Transverse colon (tissue), 4 donors: Measurements from ENCODE around the gene RNU1-3. TPM values are rescaled to one million over a fixed set of nuclear protein-coding genes. Genes with fewer than 3 reads are reported as not detected.
"Not testable (repeated sequence)": the region's sequence is repeated elsewhere in the genome, so short reads cannot be mapped to it uniquely, and the experiment has no call there.

Experiments
- DNase-seq: peaks from one replicate; pipeline ENCODE4 v3.0.0-alpha.2; 2019
- H3K27ac ChIP-seq, 4 donors: fragments of 200-600 bp; sonication (generic); 2 replicates each; pipeline ENCODE4 v1.5.1; 2016 to 2018; ENCODE audit warnings: inconsistent platforms in 4 of 4
- H3K27me3 ChIP-seq: fragments of 200-600 bp; sonication (generic); 2 replicates; pipeline ENCODE4 v1.5.1; 2017; ENCODE audit warnings: inconsistent platforms
- H3K36me3 ChIP-seq, 4 donors: fragments of 200-600 bp; sonication (generic); 2 replicates each; pipeline ENCODE4 v1.5.1; 2017 to 2019; ENCODE audit warnings: inconsistent platforms in 4 of 4
- H3K4me1 ChIP-seq, 4 donors: fragments of 200-600 bp; sonication (generic); 2 replicates each; pipeline ENCODE4 v1.5.1; 2017 to 2020; ENCODE audit warnings: inconsistent platforms in 4 of 4
- H3K4me3 ChIP-seq, 4 donors: fragments of 200-600 bp; sonication (generic); 1 replicate in 1 of 4; 2 replicates in 3 of 4; pipeline versions ENCODE4 v1.5.1 to v1.6.1; 2017 to 2019; ENCODE audit warnings: inconsistent platforms in 4 of 4
- H3K9me3 ChIP-seq, 2 donors: fragments of 200-600 bp; sonication (generic); 2 replicates each; pipeline ENCODE4 v1.5.1; 2017 to 2019; ENCODE audit warnings: inconsistent platforms in 2 of 2
- CTCF ChIP-seq, 5 experiments: fragments of 200-600 bp in 3 of 5; fragments of 450-650 bp in 2 of 5; sonication (generic) in 3 of 5; IDR thresholded peaks; 1 replicate in 2 of 5; 2 replicates in 3 of 5; pipeline ENCODE4 v1.5.1; 2016 to 2017; ENCODE audit warnings: antibody characterized with exemption in 5 of 5, inconsistent platforms in 3 of 5, mild to moderate bottlenecking in 2 of 5, moderate library complexity in 1 of 5
- EP300 ChIP-seq: sonication (generic); formaldehyde crosslinking; IDR thresholded peaks from one replicate; pipeline ENCODE4 v1.6.1; 2017; ENCODE audit warnings: antibody characterized with exemption, low read depth
- POLR2A ChIP-seq: fragments of 450-650 bp; IDR thresholded peaks from one replicate; pipeline ENCODE4 v1.6.1; 2016; ENCODE audit warnings: antibody characterized with exemption, mild to moderate bottlenecking, moderate library complexity
- POLR2AphosphoS5 ChIP-seq, 3 donors: sonication (generic); formaldehyde crosslinking; IDR thresholded peaks; one replicate each; pipeline ENCODE4 v1.6.1; 2016; ENCODE audit warnings: antibody characterized with exemption in 3 of 3
- WGBS, 2 donors: methylation state at CpG; one replicate each; pipeline ENCODE4 v1.1.5; 2018; ENCODE audit warnings: low coverage in 1 of 2; 5-methylcytosine and 5-hydroxymethylcytosine counted together
- in situ Hi-C, 4 donors: fragments of 200-750 bp; cut with MboI; loops; one replicate each; pipeline versions ENCODE4 v1.15.0 to v1.15.1; 2017; ENCODE audit warnings: low sequenced_read_pairs in 3 of 4, low pct_ligation_motif_present in 1 of 4, low pct_unique_long_range_greater_than_20kb in 1 of 4
- intact Hi-C: fragments of 100-400 bp; cut with DNase I; formaldehyde crosslinking; loops from one replicate; pipeline ENCODE4 v1.15.1; 2023; ENCODE audit warnings: low total_unique reads
- total RNA-seq, 4 donors: library from RNA; depleted of rRNA; stranded (reverse); fragments of >200 nt; gene quantifications; one replicate each; pipeline ENCODE4 v1.1.0, GENCODE V29; 2016

Gene RNU1-3
- total RNA-seq, 4 donors from 2014 or later: under 0.01 TPM; not detected in 1

- peak; percentile 25 for DNase-seq
- in situ Hi-C loops: no loop called here
Measured at GRCh38 chr1:16677552-16678431, 11.0 kb upstream of the RNU1-3 start.

DNA sequence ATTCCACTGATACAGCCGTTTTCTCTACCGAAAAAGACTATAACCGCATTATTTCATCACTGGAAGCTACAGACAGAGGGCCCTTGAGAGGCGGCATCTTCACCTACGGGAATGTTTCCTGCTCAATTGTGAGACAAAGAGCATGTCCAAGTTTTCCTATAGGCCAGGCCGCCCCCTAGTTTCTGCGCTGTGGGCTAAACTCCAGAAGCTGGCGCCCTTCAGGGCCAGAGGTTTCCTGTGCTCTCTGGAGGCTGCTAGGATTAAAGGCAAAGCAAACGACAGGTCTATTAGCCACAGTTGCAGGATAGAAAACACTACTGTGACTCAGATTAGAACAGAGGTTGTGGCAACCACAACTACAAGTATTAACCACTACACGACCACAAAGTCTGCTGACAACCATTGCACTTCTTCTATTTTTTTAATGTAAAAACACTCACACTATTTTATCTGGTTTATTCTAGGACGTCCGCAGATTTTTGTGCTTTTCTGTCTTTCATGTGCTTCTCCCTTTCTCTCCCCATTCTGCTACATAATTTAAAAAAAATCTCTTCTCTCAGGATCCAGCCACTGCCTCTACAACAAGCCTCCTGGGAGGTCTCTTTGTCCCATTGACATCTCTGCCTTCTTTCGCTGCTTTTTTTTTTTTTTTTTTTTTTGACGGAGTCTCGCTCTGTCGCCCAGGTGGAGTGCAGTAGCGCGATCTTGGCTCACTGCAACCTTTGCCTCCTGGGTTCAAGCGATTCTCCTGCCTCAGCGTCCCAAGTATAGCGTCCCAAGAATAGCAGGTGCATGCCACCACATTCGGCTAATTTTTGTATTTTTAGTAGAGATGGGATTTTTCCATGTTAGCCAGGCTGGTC, 10.1 kb upstream of the RNU1-3 start:
- H3K4me3 ChIP-seq, DNase-seq, H3K27ac ChIP-seq, H3K36me3 ChIP-seq, H3K4me1 ChIP-seq, intact Hi-C loops, H3K27me3 ChIP-seq, in situ Hi-C loops, H3K9me3 ChIP-seq: not testable (repeated sequence)
- 63 to 70% methylated on average over 15 to 22 of the region's 22 CpGs for WGBS, 2 donors

More at GRCh38 chr1:16677552-16678431, 11.0 kb upstream of the RNU1-3 start:
- TF ChIP-seq POLR2A (no peak), POLR2AphosphoS5 (IDR thresholded peaks at IDR 0.05) (no peak), CTCF (IDR thresholded peaks at IDR 0.05) (no peak), EP300 (no peak)
- Histone ChIP-seq H3K27me3 (peaks cover 10% of the 10 kb centered on the region), H3K36me3 (no peaks in the 10 kb centered on the region), H3K9me3 (no peaks in the 10 kb centered on the region), H3K4me1 (no peaks in the 10 kb centered on the region), H3K4me3 (no peak overlapping the region), H3K27ac (no peak overlapping the region)
- intact Hi-C loops: no loop called here
- whole genome bisulfite sequencing, 2 donors: 38 to 71% methylated on average over 9 to 33 of the region's 34 CpGs

DNA sequence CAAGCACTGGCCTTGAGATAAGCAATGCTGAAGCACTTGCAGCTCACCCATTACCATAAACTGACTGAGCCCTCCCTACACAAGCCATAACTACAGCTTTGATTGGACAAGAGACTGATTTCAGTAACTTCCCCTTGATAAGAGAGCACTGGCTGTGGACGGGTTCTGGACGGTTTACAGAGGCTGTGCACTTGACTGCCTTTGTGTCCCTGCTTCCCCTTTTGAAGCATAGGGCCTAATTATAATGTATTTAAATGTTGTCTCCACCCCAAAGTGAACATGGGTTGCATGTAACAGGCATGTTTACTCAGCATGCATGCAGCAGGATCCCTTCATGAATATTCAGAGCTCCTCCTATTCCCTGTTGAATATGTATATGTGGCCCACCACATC, 8.4 kb upstream of the RNU1-3 start:
- H3K4me1 ChIP-seq, DNase-seq, H3K4me3 ChIP-seq, intact Hi-C loops, in situ Hi-C loops, H3K9me3 ChIP-seq, H3K27me3 ChIP-seq, H3K27ac ChIP-seq, H3K36me3 ChIP-seq: not testable (repeated sequence)
- no CpG with 5 or more reads among the region's 2 CpGs for WGBS, 2 donors

DNA sequence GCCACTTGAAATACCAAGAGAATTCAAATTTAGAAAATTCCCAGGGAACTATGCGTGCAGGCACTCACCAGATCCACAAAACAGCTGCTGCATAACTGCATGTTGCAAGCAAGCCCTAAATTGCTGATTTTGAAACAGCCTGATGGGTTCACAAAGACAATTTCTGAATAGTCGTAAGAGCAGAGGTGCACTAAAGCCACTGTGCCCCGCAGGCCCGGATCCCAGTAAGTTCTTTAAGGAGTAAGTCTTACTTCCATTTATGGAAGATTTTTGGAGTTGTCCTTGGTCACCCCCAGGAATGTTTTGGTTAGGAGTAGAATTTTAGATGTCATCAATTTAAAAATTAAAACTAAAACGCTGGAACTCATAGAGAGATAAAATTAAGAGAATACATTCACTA, 7.2 kb upstream of the RNU1-3 start:
- WGBS, 2 donors: 48% methylated on average over 5 of the region's 5 CpGs; no CpG with 5 or more reads in 1 of the 2 donors

DNA sequence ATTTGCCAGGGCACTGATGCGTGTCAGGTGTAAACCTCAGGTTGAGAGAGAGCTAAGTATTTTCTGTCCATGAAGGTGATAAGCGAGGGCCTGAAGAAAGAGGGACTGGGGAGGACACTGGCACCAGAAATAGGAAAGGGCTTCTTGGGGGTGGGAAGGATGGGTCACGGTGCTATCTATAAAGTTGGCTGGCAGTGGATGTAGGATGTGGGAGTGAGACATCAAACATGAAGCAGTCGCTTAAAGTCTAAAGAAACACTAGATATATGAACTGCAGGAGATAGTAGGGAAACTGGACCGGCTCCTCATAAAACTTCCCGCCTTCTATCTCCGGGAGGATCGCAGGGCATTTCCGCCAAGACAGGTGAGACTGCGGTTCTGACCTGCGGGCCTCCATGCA, 912 bp downstream of the RNU1-3 start:
- H3K36me3 ChIP-seq, H3K27me3 ChIP-seq, H3K4me3 ChIP-seq, intact Hi-C loops, DNase-seq, in situ Hi-C loops, H3K27ac ChIP-seq, H3K9me3 ChIP-seq, H3K4me1 ChIP-seq: not testable (repeated sequence)
- WGBS, 2 donors: no CpG with 5 or more reads among the region's 11 CpGs

More for the DNA sequence above, 7.2 kb upstream of the RNU1-3 start:
- intact Hi-C loops, DNase-seq, H3K36me3 ChIP-seq, H3K4me3 ChIP-seq, H3K4me1 ChIP-seq, H3K27me3 ChIP-seq, H3K9me3 ChIP-seq, H3K27ac ChIP-seq, in situ Hi-C loops: not testable (repeated sequence)

- intact Hi-C loops, H3K36me3 ChIP-seq, in situ Hi-C loops, H3K4me1 ChIP-seq, H3K9me3 ChIP-seq, H3K4me3 ChIP-seq, DNase-seq, H3K27ac ChIP-seq, H3K27me3 ChIP-seq: not testable (repeated sequence)
- 92% methylated on average over 22 of the region's 32 CpGs; no CpG with 5 or more reads in 1 of the 2 donors for WGBS, 2 donors
Measured at GRCh38 chr1:16658234-16658633, 8.5 kb downstream of the RNU1-3 start.

DNA sequence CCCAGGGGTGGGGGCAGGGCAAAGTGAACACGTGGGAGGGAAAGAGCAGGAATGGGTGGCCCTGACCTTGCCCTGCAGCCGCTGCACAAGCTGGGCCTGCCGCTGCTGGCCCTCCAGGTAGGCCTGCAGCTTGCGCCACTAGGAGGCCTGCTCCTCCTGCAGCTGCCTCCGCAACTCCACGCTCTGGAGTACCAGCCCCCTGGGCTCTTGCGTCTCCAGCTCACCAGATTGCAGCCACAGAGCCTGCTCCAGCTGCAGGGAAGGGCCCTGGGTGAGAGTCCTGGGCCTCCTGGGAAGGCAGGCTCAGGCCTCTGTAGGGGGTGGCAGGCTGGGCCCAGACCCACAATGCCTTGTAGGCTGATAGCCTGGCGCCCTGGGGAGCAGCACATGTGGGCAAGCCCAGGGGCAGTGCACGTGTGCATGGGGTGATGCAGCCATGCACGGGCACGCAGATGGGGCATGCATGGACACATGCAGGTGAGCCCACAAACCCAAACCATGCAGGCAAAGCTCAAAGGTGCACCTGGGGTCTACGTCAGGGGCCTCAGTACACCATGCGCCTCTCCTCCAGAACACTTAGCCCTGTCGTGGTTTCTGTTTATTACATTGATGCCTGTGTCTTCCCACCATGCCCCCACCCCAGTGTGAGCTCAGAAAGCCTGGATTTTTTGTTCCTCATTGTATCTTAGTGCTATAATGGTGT, 9.6 kb downstream of the RNU1-3 start:
- DNase-seq, intact Hi-C loops: not testable (repeated sequence)
- WGBS, 2 donors: no CpG with 5 or more reads among the region's 14 CpGs

GRCh38 chr1:16656574-16656973, 10.2 kb downstream of the RNU1-3 start:
- intact Hi-C loops, H3K36me3 ChIP-seq, H3K4me3 ChIP-seq, H3K9me3 ChIP-seq, in situ Hi-C loops, H3K4me1 ChIP-seq, DNase-seq, H3K27me3 ChIP-seq, H3K27ac ChIP-seq: not testable (repeated sequence)
- no CpG with 5 or more reads among the region's 6 CpGs for WGBS, 2 donors

More for the DNA sequence above, 9.6 kb downstream of the RNU1-3 start:
- H3K36me3 ChIP-seq, in situ Hi-C loops, H3K9me3 ChIP-seq, H3K27me3 ChIP-seq, H3K4me1 ChIP-seq, H3K4me3 ChIP-seq, H3K27ac ChIP-seq: not testable (repeated sequence)

DNA sequence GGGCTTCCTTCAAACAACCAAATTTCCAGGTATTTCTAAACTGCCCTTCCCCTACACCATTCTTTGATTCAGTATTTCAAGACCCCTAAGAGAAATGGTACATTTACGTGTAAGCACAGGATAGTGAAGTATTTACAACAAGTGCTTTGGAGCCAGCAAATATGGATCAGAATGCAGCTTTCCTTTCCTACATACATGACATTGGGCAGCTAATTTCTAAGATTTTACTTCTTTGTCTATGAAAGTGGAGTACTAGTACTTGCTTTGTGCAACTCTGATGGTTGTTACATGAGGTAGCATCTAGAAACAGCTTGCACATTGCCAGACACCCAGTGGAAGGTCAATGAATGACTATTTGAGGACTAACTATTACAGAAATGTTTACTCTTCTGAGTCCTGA, 15.2 kb downstream of the RNU1-3 start:
- DNase-seq, intact Hi-C loops, in situ Hi-C loops, H3K9me3 ChIP-seq, H3K4me1 ChIP-seq, H3K4me3 ChIP-seq, H3K27ac ChIP-seq, H3K36me3 ChIP-seq, H3K27me3 ChIP-seq: not testable (repeated sequence)
- WGBS, 2 donors: 84% methylated on average over 1 of the region's 1 CpG; no CpG with 5 or more reads in 1 of the 2 donors
